GM19438 (cell line): Measurements from ENCODE around the gene COLEC12.

ENCODE experiments used
- ATAC-seq: cut with Tn5 transposase; IDR thresholded peaks from one replicate; pipeline ENCODE4 v1.9.1; 2021; ENCODE audit warnings: low read depth; ENCODE audit not compliant: unreplicated experiment

The COLEC12 gene

DNA sequence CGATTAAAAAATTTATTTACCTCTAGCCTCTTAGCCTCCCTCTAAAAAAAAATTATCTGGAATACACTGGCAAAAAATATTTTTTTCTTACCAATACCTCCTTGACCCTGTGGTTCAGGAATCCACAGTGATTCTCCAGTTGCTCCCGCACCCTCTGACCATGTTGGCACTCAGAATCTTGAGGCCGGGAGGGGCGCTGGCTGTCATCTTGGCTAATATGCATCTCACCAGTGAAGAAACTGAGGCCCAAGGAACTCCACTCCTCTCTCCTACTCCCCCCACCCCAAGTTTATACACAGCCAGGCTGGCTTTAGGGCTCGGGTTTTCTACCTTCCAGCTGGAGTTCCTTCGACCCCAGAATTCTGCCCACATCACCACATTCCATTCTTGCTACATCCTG is 134.8 kb downstream of the COLEC12 start:
- ATAC-seq = no peak

DNA sequence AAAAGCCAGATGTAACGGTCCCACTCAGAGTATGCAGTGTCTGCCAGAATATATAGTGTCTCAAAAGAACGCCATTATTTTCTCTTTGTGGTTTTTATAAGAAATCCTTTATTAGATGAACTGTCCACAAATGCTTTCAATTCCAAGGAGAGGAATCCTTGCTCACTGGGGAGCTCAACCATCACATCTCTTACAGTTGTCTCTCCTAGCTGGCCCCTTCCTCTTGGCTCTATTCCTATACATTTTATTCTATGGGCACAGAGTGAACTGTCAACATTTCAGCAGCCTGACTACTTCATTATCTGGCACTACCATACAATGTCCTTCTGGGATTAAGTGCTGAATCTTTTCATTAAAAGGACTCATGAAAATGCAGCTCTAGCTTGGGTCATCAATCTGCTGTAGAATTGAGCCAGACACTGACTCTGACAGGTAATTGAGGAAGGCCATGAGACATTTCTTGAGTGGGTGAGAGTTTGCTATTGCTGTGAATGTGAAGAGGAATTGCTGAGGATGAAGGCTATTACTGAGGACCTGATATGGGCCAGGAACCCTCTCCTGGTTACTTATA is 136.2 kb downstream of the COLEC12 start:
- no peak for ATAC-seq

DNA sequence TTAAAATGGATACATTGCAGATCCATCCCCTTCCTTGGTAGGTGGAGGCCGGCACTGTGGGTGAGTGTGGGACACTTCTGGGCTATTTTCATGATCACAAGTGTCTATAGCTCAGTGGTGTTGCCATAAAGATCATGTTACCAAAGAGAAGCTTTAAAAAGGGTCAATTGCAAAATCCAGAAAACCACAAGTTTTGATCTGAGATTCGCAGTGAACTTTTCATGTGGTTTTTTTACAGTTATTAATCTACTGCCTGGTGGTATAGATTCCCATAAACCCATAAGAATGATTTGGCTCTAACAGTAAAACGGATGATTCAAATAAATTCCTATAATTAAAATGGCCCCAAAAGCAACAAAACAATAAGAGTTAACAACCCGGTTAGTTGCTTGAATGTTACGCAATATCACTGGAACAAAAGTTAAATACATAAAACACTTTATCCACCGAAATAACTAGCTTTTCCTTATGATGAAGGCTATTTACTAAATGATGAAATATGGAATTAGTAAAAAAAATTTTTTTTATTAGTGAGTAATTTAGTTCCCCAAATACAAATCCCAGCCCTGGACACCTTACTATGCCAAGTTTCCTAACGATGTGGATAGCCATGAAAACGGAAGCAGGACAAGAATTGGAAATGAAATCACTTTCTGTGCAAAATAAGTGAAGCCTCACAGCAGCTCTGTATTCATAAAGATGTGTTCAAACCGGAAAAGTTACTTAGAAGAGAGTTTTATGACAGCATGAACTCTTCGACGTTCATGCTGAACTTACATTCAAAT is 137.0 kb downstream of the COLEC12 start:
- no peak for ATAC-seq

- no peak for ATAC-seq
These were observed 137.9 kb downstream of the COLEC12 start for GRCh38 chr18:362311-363290.

DNA sequence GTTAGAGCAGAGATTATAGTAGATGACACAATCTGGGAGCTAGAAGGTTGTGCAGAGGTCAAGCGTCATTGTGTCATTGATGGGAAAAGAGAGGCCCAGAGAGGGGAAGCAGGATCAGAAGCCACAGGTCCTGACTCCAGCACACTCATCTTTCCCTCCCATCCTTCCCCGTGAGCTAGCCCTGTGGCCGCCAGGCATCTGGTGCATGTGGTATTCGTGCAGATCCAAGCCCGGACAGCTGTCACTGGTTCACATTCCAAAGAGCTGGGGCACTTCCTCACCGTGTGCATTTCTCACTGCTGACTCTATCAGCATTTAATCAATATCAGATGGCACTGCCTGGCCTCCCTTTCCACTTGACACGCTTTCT is 138.6 kb downstream of the COLEC12 start:
- ATAC-seq = no peak

- no peak for ATAC-seq
These were observed 139.3 kb downstream of the COLEC12 start for GRCh38 chr18:361100-361732.

DNA sequence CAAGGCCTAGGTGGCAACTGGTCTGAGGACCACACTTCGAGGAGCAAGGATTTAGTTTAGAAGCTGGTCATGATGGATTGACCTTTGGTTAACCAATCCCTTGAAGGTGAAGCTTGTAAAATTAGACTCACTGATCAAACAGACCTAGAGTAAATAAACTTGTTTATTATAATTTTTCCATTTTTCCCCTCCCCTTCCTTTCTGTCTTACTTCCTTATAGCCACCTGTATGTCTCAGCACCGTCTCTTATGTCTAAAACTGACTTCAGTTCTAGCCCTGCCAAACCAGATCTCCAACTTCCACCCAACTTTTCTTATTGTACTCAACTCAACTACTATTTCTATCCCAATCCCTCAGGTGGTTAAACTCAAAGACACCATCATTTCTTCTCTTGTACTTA is 139.8 kb downstream of the COLEC12 start:
- no peak for ATAC-seq

- no peak for ATAC-seq
These were observed 143.7 kb downstream of the COLEC12 start for GRCh38 chr18:356778-357177.

- no peak for ATAC-seq
These were observed 144.8 kb downstream of the COLEC12 start for GRCh38 chr18:355678-356077.

DNA sequence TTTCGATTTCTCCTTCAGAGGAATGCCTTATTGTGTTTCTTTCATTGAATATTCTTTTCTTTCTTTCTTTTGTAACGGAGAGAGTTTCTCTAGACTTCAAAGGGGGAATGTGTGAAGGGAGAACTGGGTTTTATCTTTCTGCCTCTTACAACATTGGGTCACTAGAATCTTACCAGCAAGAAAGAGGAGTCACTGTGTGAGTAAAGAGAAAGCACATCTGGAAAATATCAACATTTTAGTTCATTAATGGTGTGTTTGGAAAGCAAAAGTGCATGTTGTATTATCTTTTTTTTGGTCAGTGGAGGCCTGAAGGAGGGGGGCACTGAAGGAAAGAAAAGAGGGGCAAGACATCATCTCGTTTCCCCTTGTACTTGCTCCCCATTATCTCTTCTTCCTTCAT is 146.0 kb downstream of the COLEC12 start:
- no peak for ATAC-seq

- no peak for ATAC-seq
These were observed 146.5 kb downstream of the COLEC12 start for GRCh38 chr18:354003-354402.

DNA sequence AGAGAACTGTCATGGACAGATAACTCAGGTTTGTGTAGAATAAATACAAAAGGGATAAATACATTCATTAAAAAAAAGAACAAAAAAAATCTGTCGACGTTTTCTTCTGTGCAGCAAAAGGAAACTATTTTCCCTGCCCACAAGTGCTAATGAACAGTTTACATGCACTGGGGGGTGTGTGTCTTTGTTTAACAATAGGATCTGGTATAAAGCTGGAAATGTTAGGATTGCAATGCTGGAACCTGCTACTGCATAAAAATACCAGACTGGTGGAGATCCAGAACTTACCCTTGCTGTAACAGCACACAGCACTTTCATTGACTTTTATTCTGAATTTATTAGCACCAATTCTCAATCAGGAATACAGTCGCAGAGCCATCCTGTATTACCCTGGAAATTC is 148.1 kb downstream of the COLEC12 start:
- ATAC-seq = no peak

DNA sequence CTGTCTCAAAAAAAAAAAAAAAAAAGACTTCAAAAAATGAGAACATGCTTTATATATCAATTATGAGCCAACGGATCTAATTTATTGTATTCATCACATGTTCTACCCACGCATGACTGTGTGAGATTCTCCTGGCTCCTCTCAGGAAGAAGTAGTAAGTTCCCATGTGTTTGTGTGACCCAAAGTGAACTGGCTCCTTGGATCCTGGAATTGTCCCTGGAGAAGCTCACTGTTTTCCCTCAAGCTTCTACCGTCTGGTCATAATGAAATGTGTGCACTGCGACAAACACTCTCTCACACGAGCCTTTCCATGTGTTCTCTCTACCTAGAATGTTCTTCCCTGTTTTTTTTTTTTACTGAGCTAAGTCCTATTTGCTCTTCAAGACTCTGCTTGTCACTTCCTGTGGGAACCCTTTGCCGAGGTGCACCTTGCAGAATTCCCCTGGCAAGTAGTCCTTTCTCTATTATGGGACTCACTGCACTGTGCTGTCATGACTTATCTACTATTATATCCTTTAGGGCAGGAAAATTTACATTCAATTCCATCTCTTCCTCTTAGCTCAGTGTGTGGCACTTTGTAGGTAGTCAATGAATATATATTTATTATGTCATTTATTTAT is 149.4 kb downstream of the COLEC12 start:
- no peak for ATAC-seq

GRCh38 chr18:346600-346999 is 153.9 kb downstream of the COLEC12 start:
- no peak for ATAC-seq

DNA sequence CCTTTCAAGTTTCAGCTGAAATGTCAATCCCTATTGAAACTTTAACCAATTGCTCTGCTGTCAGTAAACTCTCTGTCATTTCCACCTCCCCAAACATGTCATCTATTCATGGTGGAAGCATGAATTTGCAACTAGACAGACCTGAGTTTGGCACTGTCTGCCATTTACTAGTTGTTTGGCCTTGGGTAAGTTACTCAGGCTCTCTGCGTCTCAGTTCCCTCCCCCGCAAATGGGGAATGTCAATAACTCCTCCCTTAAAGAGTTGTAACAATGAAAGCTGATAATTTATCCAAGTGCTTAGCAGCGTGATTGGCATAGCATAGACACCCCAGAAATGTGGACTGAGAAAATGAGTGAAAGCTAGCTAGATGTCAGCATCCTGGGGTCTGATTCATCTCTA is 159.4 kb downstream of the COLEC12 start:
- no peak for ATAC-seq

DNA sequence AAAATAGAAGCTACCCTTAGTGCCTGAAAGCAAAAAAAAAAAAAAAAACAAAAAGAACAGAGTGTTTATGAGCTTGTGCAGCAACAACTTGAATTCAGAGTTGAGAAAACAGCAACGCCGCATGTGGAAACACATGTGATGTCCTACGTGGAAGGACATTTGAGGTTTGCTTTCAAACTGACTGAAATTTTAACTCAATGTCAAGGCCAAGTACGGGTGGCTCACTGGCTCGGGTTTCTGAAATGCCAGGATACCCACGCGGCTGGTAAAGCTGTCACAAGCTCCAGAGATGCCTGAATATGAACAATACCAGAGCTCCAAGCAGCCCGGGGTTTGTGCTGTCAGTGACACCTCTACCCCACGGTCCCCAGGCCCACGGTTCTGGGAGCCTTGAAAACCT is 160.5 kb downstream of the COLEC12 start:
- no peak for ATAC-seq

DNA sequence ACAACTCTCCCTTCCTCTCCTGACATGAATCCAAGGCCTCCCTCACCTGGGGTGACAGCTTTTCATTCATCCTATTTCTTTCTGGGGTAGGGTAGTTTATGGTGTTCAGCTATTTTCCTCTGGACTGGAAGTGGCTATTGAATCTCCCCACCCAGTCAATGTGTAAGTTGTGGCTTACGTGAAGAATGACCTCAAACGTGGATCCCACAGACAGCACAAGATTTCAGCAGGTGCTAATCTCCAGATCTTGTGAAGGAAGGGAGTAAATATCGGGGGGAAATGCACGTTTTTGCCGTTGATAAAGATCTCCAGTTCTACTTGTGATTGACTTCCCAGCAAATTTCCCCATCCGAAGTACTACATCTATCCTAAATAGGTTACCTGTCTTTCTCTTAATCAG is 161.3 kb downstream of the COLEC12 start:
- ATAC-seq = no peak

DNA sequence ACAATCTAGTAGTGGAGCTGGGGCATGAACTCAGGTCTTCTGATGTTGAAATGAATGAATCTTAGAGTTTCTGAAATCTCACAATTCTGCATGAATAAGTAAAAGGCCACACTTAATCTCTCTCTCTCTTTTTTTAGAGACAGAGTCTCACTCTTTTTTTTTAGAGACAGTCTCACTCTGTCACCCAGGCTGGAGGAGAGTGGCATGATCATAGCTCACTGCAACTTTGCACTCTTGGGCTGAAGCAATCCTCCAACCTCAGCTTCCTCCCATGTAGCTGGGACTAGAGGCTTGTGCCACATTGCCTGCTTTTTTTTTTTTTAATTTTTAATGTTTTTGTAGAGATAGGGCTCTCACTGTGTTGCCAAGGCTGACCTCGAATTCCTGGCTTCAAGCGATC is 163.8 kb downstream of the COLEC12 start:
- no peak for ATAC-seq

DNA sequence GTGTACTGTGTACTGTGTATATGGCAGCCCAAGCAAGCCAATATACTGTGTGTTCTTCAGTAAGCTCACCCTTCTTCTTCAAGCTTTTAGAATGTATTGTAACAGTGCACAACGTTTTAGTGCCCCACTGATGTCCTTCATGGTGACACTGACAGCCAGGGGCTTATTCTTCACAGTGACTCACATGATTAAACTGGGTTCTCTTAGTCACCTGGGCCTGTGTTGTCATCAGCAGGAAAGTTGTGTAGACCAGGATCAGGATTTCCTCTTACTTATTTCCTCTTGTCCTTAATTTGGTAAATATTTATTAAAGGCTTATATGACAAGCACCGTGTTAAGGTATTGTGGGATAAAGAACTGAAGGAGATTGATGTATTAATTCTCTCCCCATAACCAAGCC is 164.8 kb downstream of the COLEC12 start:
- ATAC-seq = no peak

- ATAC-seq = no peak
These were observed 165.8 kb downstream of the COLEC12 start for GRCh38 chr18:334575-335132.
